Natural killer cell (primary cell): ENCODE data around the gene TMEM221. TPM values are rescaled to one million over a fixed set of nuclear protein-coding genes. Genes with fewer than 3 reads are reported as not detected.
A peak's percentile ranks its signal among the peaks of the same experiment; 100 is the strongest.

ENCODE experiments used
- ATAC-seq, 3 donors: fragments of 150-1000 bp in 2 of 3; fragments of 200-7000 bp in 1 of 3; cut with Tn5 transposase; 1 replicate in 1 of 3; 2 replicates in 2 of 3; pipeline ENCODE4 v1.10.0; 2021; ENCODE audit warnings: mild to moderate bottlenecking in 2 of 3, moderate library complexity in 2 of 3
- DNase-seq, 2 donors: peaks; one replicate each; pipeline versions ENCODE4 v3.0.0 to v3.0.0-alpha.2; 2013 to 2021; ENCODE audit warnings: mixed read lengths in 1 of 2
- H3K27ac ChIP-seq: one replicate; pipeline ENCODE4 v1.5.1; 2013; ENCODE audit warnings: mild to moderate bottlenecking, low read length
- H3K27me3 ChIP-seq: one replicate; pipeline ENCODE4 v1.6.1; 2013; ENCODE audit warnings: low read length; ENCODE audit not compliant: control insufficient read depth, insufficient read depth
- H3K36me3 ChIP-seq: one replicate; pipeline ENCODE4 v1.6.1; 2013; ENCODE audit warnings: low read length; ENCODE audit not compliant: control insufficient read depth, insufficient read depth
- H3K4me1 ChIP-seq: one replicate; pipeline ENCODE4 v1.6.1; 2013; ENCODE audit warnings: low read length; ENCODE audit not compliant: control insufficient read depth, insufficient read depth
- H3K4me3 ChIP-seq: one replicate; pipeline ENCODE4 v1.5.1; 2013; ENCODE audit warnings: low read length
- H3K9me3 ChIP-seq: one replicate; pipeline ENCODE4 v1.6.1; 2013; ENCODE audit warnings: low read length; ENCODE audit not compliant: control insufficient read depth, insufficient read depth
- H3K27ac Mint-ChIP-seq, 2 donors: one replicate each; pipeline ENCODE4 v1.8.0; 2022; ENCODE audit warnings: mild to moderate bottlenecking in 2 of 2, mixed read lengths in 2 of 2, moderate library complexity in 1 of 2
- H3K27me3 Mint-ChIP-seq, 2 donors: one replicate each; pipeline ENCODE4 v1.8.0; 2022; ENCODE audit warnings: low read depth in 2 of 2, mixed read lengths in 2 of 2
- H3K36me3 Mint-ChIP-seq: one replicate; pipeline ENCODE4 v1.8.0; 2022; ENCODE audit warnings: mixed read lengths
- H3K4me1 Mint-ChIP-seq, 2 donors: one replicate each; pipeline ENCODE4 v1.8.0; 2022; ENCODE audit warnings: mixed read lengths in 2 of 2
- H3K4me3 Mint-ChIP-seq: one replicate; pipeline ENCODE4 v1.8.0; 2022; ENCODE audit warnings: mild to moderate bottlenecking, moderate library complexity, mixed read lengths
- H3K9me3 Mint-ChIP-seq, 2 donors: one replicate each; pipeline ENCODE4 v1.8.0; 2022; ENCODE audit warnings: mixed read lengths in 2 of 2
- WGBS: methylation state at CpG from one replicate; pipeline ENCODE4 v1.1.7; 2013; ENCODE audit warnings: missing lambda C conversion rate; ENCODE audit not compliant: insufficient coverage; 5-methylcytosine and 5-hydroxymethylcytosine counted together
- intact Hi-C: fragments of 100-400 bp; cut with micrococcal nuclease; formaldehyde crosslinking; loops from one replicate; pipeline ENCODE4 v1.14.2; 2022
- total RNA-seq, 4 donors: library from RNA; stranded (reverse); fragments of 120-200 nt in 1 of 4; gene quantifications; one replicate each; pipeline versions ENCODE4 v1.2.3 to v1.2.4, GENCODE V29; 2013 to 2022
- TF ChIP-seq, protein P1 (sequence below): fragments of 200-600 bp; IDR thresholded peaks from one replicate; pipeline ENCODE4 v1.8.0; 2022; ENCODE audit warnings: antibody characterized with exemption

TMEM221 gene
- total RNA-seq, 3 donors from 2014 or later (not counting 1 experiment from before 2014, with no cell fraction given) = not detected

DNA sequence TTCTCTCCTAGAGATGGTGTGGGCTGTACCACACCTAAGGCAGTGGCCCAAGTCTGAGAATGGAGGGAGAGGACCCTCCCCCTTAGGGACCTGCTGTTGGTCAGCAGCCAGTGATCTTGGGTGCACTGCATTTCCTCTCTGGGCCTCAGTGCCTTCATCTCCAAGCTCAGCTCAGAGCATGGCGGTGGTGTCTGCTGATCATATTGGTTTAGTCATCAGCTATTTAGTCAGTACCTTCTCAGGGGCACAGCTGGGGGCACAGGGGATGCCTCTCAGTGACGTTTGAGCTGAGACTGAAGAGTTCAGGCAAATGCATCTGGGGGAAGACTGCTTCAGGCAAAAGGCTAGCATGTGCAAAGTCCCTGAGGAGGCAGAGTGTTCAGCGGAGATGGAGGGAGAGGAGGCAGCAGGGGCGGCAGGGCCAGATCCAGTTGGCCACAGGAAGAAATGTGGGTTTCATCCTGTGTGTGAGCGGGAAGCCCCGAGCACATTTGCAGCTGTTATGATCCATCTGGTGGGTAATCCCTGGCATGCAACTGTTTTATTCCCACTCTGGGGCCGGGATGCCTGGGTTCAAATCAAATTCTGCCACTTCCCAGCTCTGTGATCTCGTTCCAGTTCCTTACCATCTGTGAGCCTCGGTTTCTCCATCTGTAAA lies 47.3 kb upstream of the TMEM221 start:
- Histone ChIP-seq H3K36me3 (peaks cover 2% of the 10 kb centered on the region), H3K27ac (no peak overlapping the region), H3K27me3 (no peaks in the 10 kb centered on the region), H3K4me3 (no peak overlapping the region), H3K9me3 (no peaks in the 10 kb centered on the region), H3K4me1 (peaks cover 28% of the 10 kb centered on the region)
- Mint-ChIP-seq H3K4me3 (no peak overlapping the region), H3K27ac (no peak overlapping the region), H3K9me3 (no peaks in the 10 kb centered on the region), H3K4me1 (peaks cover 10 to 19% of the 10 kb centered on the region in 2 donors), H3K36me3 (no peaks in the 10 kb centered on the region), H3K27me3 (no peaks in the 10 kb centered on the region)
- WGBS = 72% methylated on average over 9 of the region's 9 CpGs
- intact Hi-C loops = loop anchor here (10.0 kb wide), 1 partner anchor 359 kb away; the partner anchor contains the start of gene RPL18A
- ATAC-seq (no peak), DNase-seq (no peak)
- TF ChIP-seq, protein P1, sequence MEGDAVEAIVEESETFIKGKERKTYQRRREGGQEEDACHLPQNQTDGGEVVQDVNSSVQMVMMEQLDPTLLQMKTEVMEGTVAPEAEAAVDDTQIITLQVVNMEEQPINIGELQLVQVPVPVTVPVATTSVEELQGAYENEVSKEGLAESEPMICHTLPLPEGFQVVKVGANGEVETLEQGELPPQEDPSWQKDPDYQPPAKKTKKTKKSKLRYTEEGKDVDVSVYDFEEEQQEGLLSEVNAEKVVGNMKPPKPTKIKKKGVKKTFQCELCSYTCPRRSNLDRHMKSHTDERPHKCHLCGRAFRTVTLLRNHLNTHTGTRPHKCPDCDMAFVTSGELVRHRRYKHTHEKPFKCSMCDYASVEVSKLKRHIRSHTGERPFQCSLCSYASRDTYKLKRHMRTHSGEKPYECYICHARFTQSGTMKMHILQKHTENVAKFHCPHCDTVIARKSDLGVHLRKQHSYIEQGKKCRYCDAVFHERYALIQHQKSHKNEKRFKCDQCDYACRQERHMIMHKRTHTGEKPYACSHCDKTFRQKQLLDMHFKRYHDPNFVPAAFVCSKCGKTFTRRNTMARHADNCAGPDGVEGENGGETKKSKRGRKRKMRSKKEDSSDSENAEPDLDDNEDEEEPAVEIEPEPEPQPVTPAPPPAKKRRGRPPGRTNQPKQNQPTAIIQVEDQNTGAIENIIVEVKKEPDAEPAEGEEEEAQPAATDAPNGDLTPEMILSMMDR = no peak

DNA sequence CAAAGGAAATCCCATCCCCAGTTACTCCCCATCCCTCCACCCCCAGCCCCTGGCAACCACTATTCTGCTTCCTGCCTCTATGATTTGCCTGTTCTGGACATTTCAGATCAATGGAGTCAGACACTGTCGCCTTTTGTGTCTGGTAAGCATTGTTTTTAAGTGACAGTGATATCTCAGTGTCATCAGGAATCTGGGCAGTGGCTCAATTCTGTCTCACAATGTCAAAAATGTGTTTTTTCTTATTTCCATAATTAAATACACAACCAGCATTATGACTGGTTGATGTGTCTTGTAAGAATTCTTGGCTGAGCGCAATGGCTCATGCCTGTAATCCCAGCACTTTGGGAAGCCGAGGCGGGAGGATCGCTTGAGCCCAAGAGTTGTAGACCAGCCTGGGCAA lies 42.8 kb upstream of the TMEM221 start:
- no peaks in the 10 kb centered on the region for H3K27me3 Mint-ChIP-seq
- H3K27ac ChIP-seq = no peak overlapping the region
- H3K4me1 ChIP-seq = peaks cover 49% of the 10 kb centered on the region
- H3K27me3 ChIP-seq = no peaks in the 10 kb centered on the region
- TF ChIP-seq, protein P1 = no peak
- no peak overlapping the region for H3K4me3 Mint-ChIP-seq
- no peak overlapping the region for H3K4me3 ChIP-seq
- no peaks in the 10 kb centered on the region for H3K9me3 Mint-ChIP-seq
- no peaks in the 10 kb centered on the region for H3K36me3 ChIP-seq
- intact Hi-C loops = loop anchor here (10.0 kb wide), 1 partner anchor 364 kb away; the partner anchor contains the start of gene RPL18A
- 99% methylated on average over 5 of the region's 5 CpGs for WGBS
- H3K36me3 Mint-ChIP-seq = no peaks in the 10 kb centered on the region
- peaks cover 29 to 42% of the 10 kb centered on the region in 2 donors for H3K4me1 Mint-ChIP-seq
- DNase-seq = no peak
- ATAC-seq = no peak
- H3K9me3 ChIP-seq = no peaks in the 10 kb centered on the region
- peak overlapping the region; percentile 92 to 94 for H3K27ac Mint-ChIP-seq

DNA sequence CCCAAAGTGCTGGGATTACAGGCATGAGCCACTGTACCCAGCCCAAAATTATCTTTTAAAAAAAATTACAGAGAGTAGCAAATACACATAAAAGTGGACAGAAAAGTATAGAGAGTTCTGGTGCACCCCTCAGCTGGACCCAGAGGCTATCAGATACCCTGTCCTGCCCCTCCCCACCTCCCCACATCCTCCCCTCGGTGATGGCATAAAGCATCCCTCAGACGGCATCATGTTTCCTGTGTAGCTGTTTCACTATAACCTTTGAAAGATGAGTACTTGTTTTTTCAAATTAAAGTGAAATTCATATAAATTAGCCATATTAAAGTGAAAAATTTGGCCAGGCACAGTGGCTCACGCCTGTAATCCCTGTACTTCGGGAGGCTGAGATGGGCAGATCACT lies 41.9 kb upstream of the TMEM221 start:
- no peaks in the 10 kb centered on the region for H3K27me3 Mint-ChIP-seq
- peaks cover 21 to 34% of the 10 kb centered on the region in 2 donors for H3K4me1 Mint-ChIP-seq
- WGBS = 30% methylated on average over 4 of the region's 4 CpGs
- peak; percentile 43 to 71 for DNase-seq
- Histone ChIP-seq H3K4me1 (peaks cover 42% of the 10 kb centered on the region), H3K27ac (peak overlapping the region; percentile 71), H3K4me3 (no peak overlapping the region), H3K9me3 (no peaks in the 10 kb centered on the region), H3K27me3 (no peaks in the 10 kb centered on the region), H3K36me3 (no peaks in the 10 kb centered on the region)
- TF ChIP-seq, protein P1 = no peak
- H3K4me3 Mint-ChIP-seq = peak overlapping the region; percentile 58
- peak overlapping the region; percentile 92 to 94 for H3K27ac Mint-ChIP-seq
- H3K9me3 Mint-ChIP-seq = no peaks in the 10 kb centered on the region
- intact Hi-C loops = loop anchor here (10.0 kb wide), 1 partner anchor 364 kb away; the partner anchor contains the start of gene RPL18A
- no peaks in the 10 kb centered on the region for H3K36me3 Mint-ChIP-seq
- ATAC-seq = peak; percentile 49 to 60 (median 56)
